HuH-7.5 (cell line): ENCODE measurements around the gene HPDL.

Experiments used
- DNase-seq: peaks from one replicate; pipeline ENCODE4 v3.0.0; 2011; ENCODE audit warnings: low spot score

The HPDL gene

GRCh38 chr1:45322486-45323040 is 4.1 kb upstream of the HPDL start:
- DNase-seq, result no peak

- DNase-seq, result no peak
Observed at GRCh38 chr1:45325851-45326506, 716 bp upstream of the HPDL start.

- no peak for DNase-seq
Observed at GRCh38 chr1:45327644-45328515, 1.2 kb downstream of the HPDL start.

GRCh38 chr1:45328680-45329079 is 2.0 kb downstream of the HPDL start:
- no peak for DNase-seq

- DNase-seq, result no peak
Observed at GRCh38 chr1:45329445-45329844, 2.8 kb downstream of the HPDL start.

GRCh38 chr1:45331436-45332345 is 5.0 kb downstream of the HPDL start:
- no peak for DNase-seq

- no peak for DNase-seq
Observed at GRCh38 chr1:45332346-45332720, 5.6 kb downstream of the HPDL start.

- no peak for DNase-seq
Observed at GRCh38 chr1:45334308-45335245, 7.9 kb downstream of the HPDL start.

GRCh38 chr1:45335855-45336324 is 9.2 kb downstream of the HPDL start:
- peak; percentile 68 for DNase-seq

GRCh38 chr1:45337630-45338325 is 11.1 kb downstream of the HPDL start:
- no peak for DNase-seq

GRCh38 chr1:45339789-45340558 is 13.3 kb downstream of the HPDL start, which contains the start of the genes MUTYH and TOE1:
TSS of gene MUTYH (minus strand) at chr1:45340440. CDS start at chr1:45334505, 5,935 bp downstream.
TSS of gene TOE1 (plus strand) at chr1:45340170. CDS start at chr1:45340253, 83 bp downstream.
- peak; percentile 86 for DNase-seq

GRCh38 chr1:45340816-45341466 is 14.2 kb downstream of the HPDL start:
- no peak for DNase-seq

GRCh38 chr1:45344499-45344898 is 17.8 kb downstream of the HPDL start:
- no peak for DNase-seq

- no peak for DNase-seq
Observed at GRCh38 chr1:45345014-45345413, 18.3 kb downstream of the HPDL start.

GRCh38 chr1:45346473-45346872 is 19.8 kb downstream of the HPDL start:
- no peak for DNase-seq

- no peak for DNase-seq
Observed at GRCh38 chr1:45348020-45348419, 21.3 kb downstream of the HPDL start.

GRCh38 chr1:45348609-45348965 is 21.9 kb downstream of the HPDL start:
- DNase-seq, result no peak

GRCh38 chr1:45348966-45349677 is 22.4 kb downstream of the HPDL start:
- no peak for DNase-seq
